HEK293 (cell line): Measurements from ENCODE around the gene FHL3.

Experiments used
- CTCF ChIA-PET: fragments of 350-600 bp; formaldehyde crosslinking; extraction: SDS; loops from one replicate; lab custom pipeline; 2021; ENCODE audit warnings: antibody characterized with exemption; lab: Yijun Ruan, JAX
- POLR2A ChIA-PET: fragments of 300-600 bp; formaldehyde crosslinking; extraction: SDS; loops from one replicate; lab custom pipeline; 2020; ENCODE audit warnings: antibody characterized with exemption, inconsistent platforms; lab: Yijun Ruan, JAX
- H3K27ac ChIP-seq: fragments of 200-500 bp; sonication (Bioruptor generic); 2 replicates; pipeline ENCODE4 v1.5.1; 2014; ENCODE audit warnings: low read depth, low read length, control low read depth, inconsistent platforms; ENCODE audit errors: extremely low read depth
- H3K36me3 ChIP-seq, 2 experiments: fragments of 200-500 bp in 1 of 2; sonication (Bioruptor generic) in 1 of 2; 1 replicate in 1 of 2; 2 replicates in 1 of 2; pipeline ENCODE4 v1.5.1; 2014 to 2017; ENCODE audit warnings: inconsistent platforms in 2 of 2, low read length in 2 of 2; ENCODE audit not compliant: control insufficient read depth in 2 of 2, insufficient read depth in 1 of 2
- H3K4me1 ChIP-seq: fragments of 200-500 bp; sonication (Bioruptor generic); 2 replicates; pipeline ENCODE4 v1.5.1; 2014; ENCODE audit warnings: mild to moderate bottlenecking, low read length, inconsistent platforms; ENCODE audit not compliant: control insufficient read depth, insufficient read depth
- H3K4me3 ChIP-seq: 2 replicates; pipeline ENCODE4 v1.5.1; 2011; ENCODE audit warnings: low read depth, mild to moderate bottlenecking, control low read depth, low read length, moderate library complexity
- H3K9me3 ChIP-seq: fragments of 200-500 bp; sonication (Bioruptor generic); 2 replicates; pipeline ENCODE4 v1.5.1; 2014; ENCODE audit warnings: low read depth, low read length, inconsistent platforms; ENCODE audit not compliant: control insufficient read depth, insufficient read depth
- BCL11A ChIP-seq: fragments of 450-650 bp; formaldehyde crosslinking; IDR thresholded peaks from 2 replicates; pipeline ENCODE4 v1.5.1; 2016; ENCODE audit warnings: low read depth, missing biosample characterization, missing genetic modification characterization
- BCL11B ChIP-seq: fragments of 450-650 bp; formaldehyde crosslinking; IDR thresholded peaks from 2 replicates; pipeline ENCODE4 v1.5.1; 2016; ENCODE audit warnings: low read depth, missing biosample characterization, missing genetic modification characterization
- EGR2 ChIP-seq: fragments of 450-650 bp; formaldehyde crosslinking; IDR thresholded peaks from 2 replicates; pipeline ENCODE4 v1.5.1; 2016; ENCODE audit warnings: low read depth, missing biosample characterization, missing genetic modification characterization
- FEZF1 ChIP-seq: fragments of 450-650 bp; formaldehyde crosslinking; IDR thresholded peaks from 2 replicates; pipeline ENCODE4 v1.5.1; 2016; ENCODE audit warnings: missing biosample characterization, missing genetic modification characterization
- REPIN1 ChIP-seq: fragments of 450-650 bp; formaldehyde crosslinking; IDR thresholded peaks from 2 replicates; pipeline ENCODE4 v1.5.1; 2017; ENCODE audit warnings: missing biosample characterization, missing genetic modification characterization, low read depth
- SCRT1 ChIP-seq: fragments of 450-650 bp; formaldehyde crosslinking; IDR thresholded peaks from 2 replicates; pipeline ENCODE4 v1.5.1; 2016; ENCODE audit warnings: missing biosample characterization, missing genetic modification characterization, borderline replicate concordance
- TCF7L2 ChIP-seq: IDR thresholded peaks from 2 replicates; pipeline ENCODE4 v1.6.1; 2011; ENCODE audit warnings: low read depth, mild to moderate bottlenecking, inconsistent platforms, low read length, moderate library complexity, borderline replicate concordance
- ZBTB10 ChIP-seq: fragments of 450-650 bp; formaldehyde crosslinking; IDR thresholded peaks from 2 replicates; pipeline ENCODE4 v1.5.1; 2016; ENCODE audit warnings: missing biosample characterization, missing genetic modification characterization
- ZBTB48 ChIP-seq: fragments of 450-650 bp; formaldehyde crosslinking; IDR thresholded peaks from 2 replicates; pipeline ENCODE4 v1.5.1; 2016; ENCODE audit warnings: missing biosample characterization, missing genetic modification characterization
- ZNF132 ChIP-seq: fragments of 450-650 bp; formaldehyde crosslinking; IDR thresholded peaks from 2 replicates; pipeline ENCODE4 v1.5.1; 2017; ENCODE audit warnings: missing biosample characterization, missing genetic modification characterization, borderline replicate concordance
- ZNF311 ChIP-seq: fragments of 450-650 bp; formaldehyde crosslinking; IDR thresholded peaks from 2 replicates; pipeline ENCODE4 v1.5.1; 2017; ENCODE audit warnings: missing biosample characterization, missing genetic modification characterization, borderline replicate concordance
- ZNF488 ChIP-seq: fragments of 450-650 bp; formaldehyde crosslinking; IDR thresholded peaks from 2 replicates; pipeline ENCODE4 v1.5.1; 2016; ENCODE audit warnings: missing biosample characterization, missing genetic modification characterization
- ZNF571 ChIP-seq: fragments of 450-650 bp; formaldehyde crosslinking; IDR thresholded peaks from 2 replicates; pipeline ENCODE4 v1.5.0; 2017; ENCODE audit warnings: missing biosample characterization, missing genetic modification characterization
- ZNF654 ChIP-seq: fragments of 450-650 bp; formaldehyde crosslinking; IDR thresholded peaks from 2 replicates; pipeline ENCODE4 v1.5.1; 2016; ENCODE audit warnings: low read depth, missing biosample characterization, missing genetic modification characterization
- ZNF658 ChIP-seq: fragments of 450-650 bp; formaldehyde crosslinking; IDR thresholded peaks from 2 replicates; pipeline ENCODE4; 2016; ENCODE audit warnings: missing biosample characterization, missing genetic modification characterization
- ZNF707 ChIP-seq: fragments of 450-650 bp; formaldehyde crosslinking; IDR thresholded peaks from 2 replicates; pipeline ENCODE4 v1.5.1; 2016; ENCODE audit warnings: missing biosample characterization, missing genetic modification characterization
- TF ChIP-seq, protein P1 (sequence below): fragments of 450-650 bp; formaldehyde crosslinking; IDR thresholded peaks from 2 replicates; pipeline ENCODE4 v1.5.1; 2016; ENCODE audit warnings: missing biosample characterization, missing genetic modification characterization
- TF ChIP-seq, protein P2 (sequence below): sonication (generic); formaldehyde crosslinking; IDR thresholded peaks from 2 replicates; pipeline ENCODE4 v1.8.1; 2022; ENCODE audit warnings: mild to moderate bottlenecking, moderate library complexity, missing genetic modification reagents
- TF ChIP-seq, protein P3 (sequence below): fragments of 450-650 bp; formaldehyde crosslinking; IDR thresholded peaks from 2 replicates; pipeline ENCODE4 v1.5.1; 2016; ENCODE audit warnings: missing biosample characterization, missing genetic modification characterization, low read depth
- TF ChIP-seq, protein P4 (sequence below): IDR thresholded peaks from 2 replicates; pipeline ENCODE4 v1.6.1; 2011; ENCODE audit warnings: mild to moderate bottlenecking, low read depth, low read length, borderline replicate concordance

FHL3 gene

GRCh38 chr1:38038861-38039260, 33.5 kb upstream of the FHL3 start:
- no peak overlapping the region for H3K4me3 ChIP-seq
- no peaks in the 10 kb centered on the region for H3K36me3 ChIP-seq
- TF ChIP-seq ZNF707 (tag by site-specific recombination), result no peak
- TF ChIP-seq ZNF488 (tag by site-specific recombination), result no peak
- TF ChIP-seq, protein P1, sequence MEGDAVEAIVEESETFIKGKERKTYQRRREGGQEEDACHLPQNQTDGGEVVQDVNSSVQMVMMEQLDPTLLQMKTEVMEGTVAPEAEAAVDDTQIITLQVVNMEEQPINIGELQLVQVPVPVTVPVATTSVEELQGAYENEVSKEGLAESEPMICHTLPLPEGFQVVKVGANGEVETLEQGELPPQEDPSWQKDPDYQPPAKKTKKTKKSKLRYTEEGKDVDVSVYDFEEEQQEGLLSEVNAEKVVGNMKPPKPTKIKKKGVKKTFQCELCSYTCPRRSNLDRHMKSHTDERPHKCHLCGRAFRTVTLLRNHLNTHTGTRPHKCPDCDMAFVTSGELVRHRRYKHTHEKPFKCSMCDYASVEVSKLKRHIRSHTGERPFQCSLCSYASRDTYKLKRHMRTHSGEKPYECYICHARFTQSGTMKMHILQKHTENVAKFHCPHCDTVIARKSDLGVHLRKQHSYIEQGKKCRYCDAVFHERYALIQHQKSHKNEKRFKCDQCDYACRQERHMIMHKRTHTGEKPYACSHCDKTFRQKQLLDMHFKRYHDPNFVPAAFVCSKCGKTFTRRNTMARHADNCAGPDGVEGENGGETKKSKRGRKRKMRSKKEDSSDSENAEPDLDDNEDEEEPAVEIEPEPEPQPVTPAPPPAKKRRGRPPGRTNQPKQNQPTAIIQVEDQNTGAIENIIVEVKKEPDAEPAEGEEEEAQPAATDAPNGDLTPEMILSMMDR (tag by site-specific recombination), result no peak
- no peak for TF ChIP-seq FEZF1 (tag by site-specific recombination)
- no peak for TF ChIP-seq REPIN1 (tag by site-specific recombination)
- no peak for TF ChIP-seq ZNF658 (tag by site-specific recombination)
- TF ChIP-seq ZNF571 (tag by site-specific recombination), result no peak
- no peak for TF ChIP-seq BCL11A (tag by site-specific recombination)
- TF ChIP-seq ZBTB10 (tag by site-specific recombination), result no peak
- TF ChIP-seq BCL11B (tag by site-specific recombination), result no peak
- TF ChIP-seq ZNF132, result no peak
- no peak for TF ChIP-seq EGR2 (tag by site-specific recombination)
- TF ChIP-seq SCRT1 (tag by site-specific recombination), result no peak
- ChIA-PET POLR2A (interaction anchor here (0.6 kb wide), 1 partner anchor 9 kb away, joined by 3 read pairs; no protein-coding TSS in a partner anchor), CTCF (interaction anchor here (1.2 kb wide), 1 partner anchor 794 kb away, joined by 3 read pairs; no protein-coding TSS in a partner anchor)
- H3K9me3 ChIP-seq, result no peaks in the 10 kb centered on the region
- H3K4me1 ChIP-seq, result no peaks in the 10 kb centered on the region
- H3K27ac ChIP-seq, result no peak overlapping the region

- no peak overlapping the region for H3K27ac ChIP-seq
- no peaks in the 10 kb centered on the region for H3K9me3 ChIP-seq
- ChIA-PET POLR2A (interaction anchor here (0.5 kb wide), 1 partner anchor 9 kb away, joined by 3 read pairs; no protein-coding TSS in a partner anchor), CTCF (interaction anchor here (0.6 to 1.4 kb wide), 6 partner anchors 18 to 806 kb away, joined by 3 to 7 read pairs (median 3); no protein-coding TSS in a partner anchor)
- no peak overlapping the region for H3K4me3 ChIP-seq
- TF ChIP-seq, protein P2, sequence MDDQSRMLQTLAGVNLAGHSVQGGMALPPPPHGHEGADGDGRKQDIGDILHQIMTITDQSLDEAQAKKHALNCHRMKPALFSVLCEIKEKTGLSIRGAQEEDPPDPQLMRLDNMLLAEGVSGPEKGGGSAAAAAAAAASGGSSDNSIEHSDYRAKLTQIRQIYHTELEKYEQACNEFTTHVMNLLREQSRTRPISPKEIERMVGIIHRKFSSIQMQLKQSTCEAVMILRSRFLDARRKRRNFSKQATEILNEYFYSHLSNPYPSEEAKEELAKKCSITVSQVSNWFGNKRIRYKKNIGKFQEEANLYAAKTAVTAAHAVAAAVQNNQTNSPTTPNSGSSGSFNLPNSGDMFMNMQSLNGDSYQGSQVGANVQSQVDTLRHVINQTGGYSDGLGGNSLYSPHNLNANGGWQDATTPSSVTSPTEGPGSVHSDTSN (CRISPR knock-in tag), result no peak
- TF ChIP-seq FEZF1 (tag by site-specific recombination) (no peak), ZNF311 (tag by site-specific recombination) (no peak), TCF7L2 (no peak), ZNF654 (tag by site-specific recombination) (0 out of 2 replicates have a peak, but pooled peaks have one; percentile 9), ZBTB48 (tag by site-specific recombination) (no peak)
- TF ChIP-seq, protein P3, sequence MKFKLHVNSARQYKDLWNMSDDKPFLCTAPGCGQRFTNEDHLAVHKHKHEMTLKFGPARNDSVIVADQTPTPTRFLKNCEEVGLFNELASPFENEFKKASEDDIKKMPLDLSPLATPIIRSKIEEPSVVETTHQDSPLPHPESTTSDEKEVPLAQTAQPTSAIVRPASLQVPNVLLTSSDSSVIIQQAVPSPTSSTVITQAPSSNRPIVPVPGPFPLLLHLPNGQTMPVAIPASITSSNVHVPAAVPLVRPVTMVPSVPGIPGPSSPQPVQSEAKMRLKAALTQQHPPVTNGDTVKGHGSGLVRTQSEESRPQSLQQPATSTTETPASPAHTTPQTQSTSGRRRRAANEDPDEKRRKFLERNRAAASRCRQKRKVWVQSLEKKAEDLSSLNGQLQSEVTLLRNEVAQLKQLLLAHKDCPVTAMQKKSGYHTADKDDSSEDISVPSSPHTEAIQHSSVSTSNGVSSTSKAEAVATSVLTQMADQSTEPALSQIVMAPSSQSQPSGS (tag by site-specific recombination), result no peak
- TF ChIP-seq, protein P4, sequence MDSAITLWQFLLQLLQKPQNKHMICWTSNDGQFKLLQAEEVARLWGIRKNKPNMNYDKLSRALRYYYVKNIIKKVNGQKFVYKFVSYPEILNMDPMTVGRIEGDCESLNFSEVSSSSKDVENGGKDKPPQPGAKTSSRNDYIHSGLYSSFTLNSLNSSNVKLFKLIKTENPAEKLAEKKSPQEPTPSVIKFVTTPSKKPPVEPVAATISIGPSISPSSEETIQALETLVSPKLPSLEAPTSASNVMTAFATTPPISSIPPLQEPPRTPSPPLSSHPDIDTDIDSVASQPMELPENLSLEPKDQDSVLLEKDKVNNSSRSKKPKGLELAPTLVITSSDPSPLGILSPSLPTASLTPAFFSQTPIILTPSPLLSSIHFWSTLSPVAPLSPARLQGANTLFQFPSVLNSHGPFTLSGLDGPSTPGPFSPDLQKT, result no peak
- H3K4me1 ChIP-seq, result no peaks in the 10 kb centered on the region
- H3K36me3 ChIP-seq, result no peaks in the 10 kb centered on the region
Observed at GRCh38 chr1:38037221-38037939, 32.1 kb upstream of the FHL3 start.
